Heart right ventricle (tissue), 16 donors: Measurements from ENCODE around the gene LITAF. TPM values are rescaled to one million over a fixed set of nuclear protein-coding genes. Genes with fewer than 3 reads are reported as not detected.
A peak's percentile ranks its signal among the peaks of the same experiment; 100 is the strongest.

Experiments used
- ATAC-seq, 8 donors: fragments of 200-7000 bp; cut with Tn5 transposase; one replicate each; pipeline ENCODE4 v1.9.1; 2020; ENCODE audit warnings: mild to moderate bottlenecking in 8 of 8, moderate library complexity in 8 of 8, moderate number of reproducible peaks in 1 of 8
- DNase-seq, 2 donors: peaks; one replicate each; pipeline ENCODE4 v3.0.0-alpha.2; 2020
- H3K27ac ChIP-seq, 10 donors: fragments of 200-600 bp; sonication (generic) in 2 of 10; one replicate each; pipeline versions ENCODE4 v1.5.0 to v1.8.0; 2020 to 2022; ENCODE audit warnings: mild to moderate bottlenecking in 3 of 10
- H3K27me3 ChIP-seq, 7 donors: fragments of 200-600 bp; one replicate each; pipeline ENCODE4 v1.8.0; 2021 to 2022; ENCODE audit warnings: mild to moderate bottlenecking in 2 of 7
- H3K36me3 ChIP-seq, 9 donors: fragments of 200-600 bp; sonication (generic) in 1 of 9; one replicate each; pipeline versions ENCODE4 v1.5.0 to v1.8.0; 2020 to 2022; ENCODE audit warnings: mild to moderate bottlenecking in 2 of 9
- H3K4me1 ChIP-seq, 9 donors: fragments of 200-600 bp; sonication (generic) in 1 of 9; one replicate each; pipeline versions ENCODE4 v1.5.0 to v1.8.0; 2020 to 2022; ENCODE audit warnings: mild to moderate bottlenecking in 4 of 9
- H3K4me3 ChIP-seq, 10 donors: fragments of 200-600 bp; sonication (generic) in 2 of 10; one replicate each; pipeline versions ENCODE4 v1.5.0 to v1.8.0; 2020 to 2022; ENCODE audit warnings: mild to moderate bottlenecking in 7 of 10, moderate library complexity in 2 of 10
- H3K9me3 ChIP-seq, 11 donors: fragments of 200-600 bp in 10 of 11; sonication (generic) in 2 of 11; one replicate each; pipeline versions ENCODE4 v1.5.0 to v1.8.0; 2013 to 2022; ENCODE audit warnings: mild to moderate bottlenecking in 2 of 11, control low read depth in 1 of 11, moderate library complexity in 1 of 11
- WGBS, 2 donors: extraction: QIAGEN DNeasy Blood & Tissue Kit; methylation state at CpG; one replicate each; pipeline ENCODE4 v1.1.7; 2013; ENCODE audit warnings: inconsistent platforms in 1 of 2; 5-methylcytosine and 5-hydroxymethylcytosine counted together
- intact Hi-C, 10 donors: fragments of 100-400 bp; cut with DNase I; formaldehyde crosslinking; loops; one replicate each; pipeline versions ENCODE4 v1.11.1 to v1.14.2; 2022
- polyA plus RNA-seq, 2 donors: library from polyadenylated mRNA; stranded (reverse); fragments of 200-250 nt; gene quantifications; one replicate each; pipeline ENCODE4 v1.2.3, GENCODE V29; 2013
- total RNA-seq, 10 donors: library from RNA; stranded (reverse); fragmentation: NEBNext Ultra II Directional in 3 of 10; extraction: Animal tissue kit (Norgen Biotek cat#: 25700) in 3 of 10; gene quantifications; one replicate each; pipeline versions ENCODE4 v1.2.1 to v1.2.4, GENCODE V29; 2021 to 2023
- TF ChIP-seq, protein P1 (sequence below), 9 donors: fragments of 200-600 bp; sonication (generic) in 2 of 9; IDR thresholded peaks; one replicate each; pipeline versions ENCODE4 v1.5.0 to v1.8.0; 2021 to 2022; ENCODE audit warnings: antibody characterized with exemption in 9 of 9, mild to moderate bottlenecking in 5 of 9, moderate library complexity in 1 of 9
- donor health status: Arrhythmogenic right ventricular cardiomyopathy.
- donor health status: ischemic (EF 13 %, LVEDD 7.1; RV severe dilation, severe dysfunction).
- donor health status: healthy with polysubstance abuse.
- donor health status: DM: no; HTN: yes; CAD: no.
- donor health status: DM: no; HTN: no; CAD: no.
- donor health status: ischemic (EF 25% LVEDD 6.9; RV normal size, moderate dysfunction).
- donor health status: ischemic (EF 25% LVEDD 5.7; RV mildly dilated, moderate dysfunction).
- donor health status: healthy.
- donor health status: DM: yes; HTN: yes; CAD: no.
- donor health status: Ischemic cardiomyopathy.
- donor health status: ischemic (EF 35%, LVEDD 5.7; RV mildly dilated, moderate dysfunction).
- donor health status: nonischemic (EF 11% LVEDD 7.7; RV severe dilation, severe dysfunction).
- donor health status: DM: yes; HTN: yes; CAD: no.
- donor health status: PGD.
- donor health status: ischemic (EF 29% LVEDD 5.4; RV normal size, mild dysfunction).
- donor health status: nonischemic (EF 23%, LVEDD 6.1; RV moderate dilation, normal function).

The LITAF gene
- total and polyA plus RNA-seq, 12 donors: 13.3 to 96.9 (median 38.2) TPM

GRCh38 chr16:11585460-11586377 is 1.0 kb downstream of the LITAF start:
- peak overlapping the region; percentile 62 to 91 (median 78) for H3K4me3 ChIP-seq
- 27 to 28% methylated on average over 24 to 29 of the region's 29 CpGs for WGBS, 2 donors
- H3K36me3 ChIP-seq: peaks cover 0 to 4% (median 0%) of the 10 kb centered on the region in 9 donors
- peaks cover 5 to 63% (median 13%) of the 10 kb centered on the region in 9 donors for H3K4me1 ChIP-seq
- TF ChIP-seq, protein P1, sequence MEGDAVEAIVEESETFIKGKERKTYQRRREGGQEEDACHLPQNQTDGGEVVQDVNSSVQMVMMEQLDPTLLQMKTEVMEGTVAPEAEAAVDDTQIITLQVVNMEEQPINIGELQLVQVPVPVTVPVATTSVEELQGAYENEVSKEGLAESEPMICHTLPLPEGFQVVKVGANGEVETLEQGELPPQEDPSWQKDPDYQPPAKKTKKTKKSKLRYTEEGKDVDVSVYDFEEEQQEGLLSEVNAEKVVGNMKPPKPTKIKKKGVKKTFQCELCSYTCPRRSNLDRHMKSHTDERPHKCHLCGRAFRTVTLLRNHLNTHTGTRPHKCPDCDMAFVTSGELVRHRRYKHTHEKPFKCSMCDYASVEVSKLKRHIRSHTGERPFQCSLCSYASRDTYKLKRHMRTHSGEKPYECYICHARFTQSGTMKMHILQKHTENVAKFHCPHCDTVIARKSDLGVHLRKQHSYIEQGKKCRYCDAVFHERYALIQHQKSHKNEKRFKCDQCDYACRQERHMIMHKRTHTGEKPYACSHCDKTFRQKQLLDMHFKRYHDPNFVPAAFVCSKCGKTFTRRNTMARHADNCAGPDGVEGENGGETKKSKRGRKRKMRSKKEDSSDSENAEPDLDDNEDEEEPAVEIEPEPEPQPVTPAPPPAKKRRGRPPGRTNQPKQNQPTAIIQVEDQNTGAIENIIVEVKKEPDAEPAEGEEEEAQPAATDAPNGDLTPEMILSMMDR (IDR thresholded peaks at IDR 0.05): no peak
- H3K27me3 ChIP-seq: peaks cover 0 to 5% (median 0%) of the 10 kb centered on the region in 7 donors
- intact Hi-C loops: loop anchor here in 3 of 10 donors (5.0 kb wide), 1 partner anchor 57 kb away; no protein-coding TSS in a partner anchor
- peaks cover 0 to 10% (median 0%) of the 10 kb centered on the region in 11 donors for H3K9me3 ChIP-seq
- peak; percentile 30 to 33 for DNase-seq
- peak; percentile 30 to 54 (median 42) for ATAC-seq
- H3K27ac ChIP-seq: peak overlapping the region; percentile 64 to 99 (median 94)

- H3K27ac ChIP-seq: peak overlapping the region in 8 of 10 donors; percentile 23 to 99 (median 60)
- peak in 6 of 8 donors; percentile 9 to 57 (median 24) for ATAC-seq
- WGBS, 2 donors: 34 to 51% methylated on average over 7 of the region's 7 CpGs
- TF ChIP-seq, protein P1 (IDR thresholded peaks at IDR 0.05): no peak
- peaks cover 0 to 6% (median 0%) of the 10 kb centered on the region in 9 donors for H3K36me3 ChIP-seq
- H3K4me3 ChIP-seq: peak overlapping the region in 6 of 10 donors; percentile 11 to 91 (median 54)
- DNase-seq: no peak
- peaks cover 5 to 75% (median 13%) of the 10 kb centered on the region in 9 donors for H3K4me1 ChIP-seq
- intact Hi-C loops: no loop called here
- peaks cover 0 to 5% (median 0%) of the 10 kb centered on the region in 7 donors for H3K27me3 ChIP-seq
- H3K9me3 ChIP-seq: peaks cover 0 to 10% (median 0%) of the 10 kb centered on the region in 11 donors
Observed at GRCh38 chr16:11583889-11584565, 2.7 kb downstream of the LITAF start.

- TF ChIP-seq, protein P1 (IDR thresholded peaks at IDR 0.05): no peak
- 58 to 62% methylated on average over 7 of the region's 7 CpGs for WGBS, 2 donors
- no peak for ATAC-seq
- Histone ChIP-seq H3K9me3 (peaks cover 0 to 10% (median 0%) of the 10 kb centered on the region in 11 donors), H3K27me3 (peaks cover 0 to 5% (median 0%) of the 10 kb centered on the region in 7 donors), H3K4me1 (peaks cover 5 to 83% (median 13%) of the 10 kb centered on the region in 9 donors), H3K36me3 (peaks cover 0 to 12% (median 0%) of the 10 kb centered on the region in 9 donors), H3K4me3 (peak overlapping the region in 1 of 10 donors; percentile 91), H3K27ac (peak overlapping the region in 6 of 10 donors; percentile 12 to 99 (median 78))
- intact Hi-C loops: no loop called here
- DNase-seq: no peak
Observed at GRCh38 chr16:11583166-11583565, 3.6 kb downstream of the LITAF start.
